GM21515 (cell line): ENCODE measurements around the gene ZNF43.
A peak's percentile ranks its signal among the peaks of the same experiment; 100 is the strongest.
"Not testable (repeated sequence)": the region's sequence is repeated elsewhere in the genome, so short reads cannot be mapped to it uniquely, and the experiment has no call there.

Experiments used
- ATAC-seq: cut with Tn5 transposase; IDR thresholded peaks from one replicate; pipeline ENCODE4 v1.9.1; 2021; ENCODE audit not compliant: unreplicated experiment

ZNF43 gene

DNA sequence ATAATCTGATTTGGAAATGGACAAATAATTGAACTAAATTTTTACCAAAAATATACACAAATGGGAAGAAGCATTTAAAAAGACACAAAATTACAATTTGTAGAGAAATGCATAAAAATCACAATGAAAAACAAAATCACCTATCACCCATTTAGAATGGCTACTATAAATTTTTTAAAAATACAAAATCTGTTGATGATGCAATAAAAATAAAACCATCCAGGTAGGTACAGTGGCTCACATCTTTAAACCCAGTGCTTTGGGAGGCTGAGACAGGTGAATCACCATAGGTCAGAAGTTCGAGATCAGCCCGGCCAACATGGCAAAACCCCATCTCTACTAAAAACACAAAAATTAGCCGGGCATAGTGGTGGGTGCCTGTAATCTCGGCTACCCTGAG, 23.5 kb downstream of the ZNF43 start:
- no peak for ATAC-seq

GRCh38 chr19:21808400-21809000, 27.5 kb downstream of the ZNF43 start:
- ATAC-seq: not testable (repeated sequence)

- ATAC-seq: no peak
Observed at GRCh38 chr19:21789466-21790085, 46.4 kb downstream of the ZNF43 start.

DNA sequence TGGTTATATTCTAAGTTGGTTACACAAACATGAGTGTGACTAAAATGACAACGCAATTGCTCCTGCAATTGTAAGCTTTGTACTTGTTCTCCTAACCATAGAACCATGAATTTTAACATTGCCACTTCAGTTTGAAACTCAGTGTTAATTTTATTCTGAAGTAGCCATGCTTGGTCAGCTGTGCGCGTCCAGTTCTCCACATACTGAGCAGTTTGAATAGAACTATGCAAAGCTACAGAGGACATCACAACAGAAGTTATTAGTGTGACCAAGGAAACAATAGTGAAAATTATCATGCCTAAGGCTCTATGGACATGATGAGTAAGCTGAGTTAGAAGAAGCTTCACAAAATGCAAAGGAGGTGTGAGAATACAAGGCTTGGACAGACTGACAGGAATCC, 49.0 kb downstream of the ZNF43 start:
- no peak for ATAC-seq

DNA sequence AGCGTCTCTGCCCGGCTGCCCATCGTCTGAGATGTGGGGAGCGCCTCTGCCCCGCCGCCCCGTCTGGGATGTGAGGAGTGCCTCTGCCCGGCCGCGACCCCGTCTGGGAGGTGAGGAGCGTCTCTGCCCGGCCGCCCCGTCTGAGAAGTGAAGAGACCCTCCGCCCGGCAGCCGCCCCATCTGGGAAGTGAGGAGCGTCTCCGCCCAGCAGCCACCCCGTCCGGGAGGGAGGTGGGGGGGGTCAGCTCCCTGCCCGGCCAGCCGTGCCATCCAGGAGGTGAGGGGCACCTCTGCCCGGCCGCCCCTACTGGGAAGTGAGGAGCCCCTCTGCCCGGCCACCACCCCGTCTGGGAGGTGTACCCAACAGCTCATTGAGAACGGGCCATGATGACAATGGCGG, 60.2 kb downstream of the ZNF43 start:
- not testable (repeated sequence) for ATAC-seq

DNA sequence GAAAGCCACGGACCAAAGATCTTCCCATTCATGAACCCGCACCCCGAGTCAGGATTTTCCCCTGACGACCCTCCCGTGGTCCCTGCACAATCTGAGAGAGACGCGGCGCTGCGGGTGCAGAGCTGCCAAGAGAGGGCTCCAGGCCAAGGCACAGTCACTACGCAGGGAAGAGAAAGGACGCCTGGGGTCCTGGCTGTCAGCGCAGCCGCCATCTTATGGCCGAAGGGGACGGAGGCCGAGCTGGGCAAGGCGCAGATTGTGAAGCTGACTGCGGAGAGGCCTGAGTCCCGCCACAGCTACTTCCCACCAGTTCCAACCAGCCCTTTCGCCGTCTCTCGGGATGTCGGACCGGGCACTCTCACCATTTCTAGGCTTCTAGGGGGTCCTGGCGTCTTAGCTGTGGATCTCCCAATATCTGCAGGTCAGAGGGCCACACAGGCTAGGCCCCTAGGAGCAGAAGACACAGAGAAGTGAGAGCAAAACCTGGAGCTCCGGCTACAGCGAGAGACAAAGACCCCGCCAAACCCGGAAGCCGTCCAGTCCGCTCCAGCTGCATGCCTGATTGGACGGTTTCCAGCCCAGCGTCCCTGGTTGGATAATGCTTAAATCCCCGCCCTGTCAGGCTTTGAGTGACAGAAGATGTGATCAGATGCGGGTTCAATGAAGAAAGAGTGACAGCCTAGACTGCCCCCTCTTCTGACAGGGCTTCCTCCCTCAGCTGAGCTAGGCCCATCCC, 68.7 kb downstream of the ZNF43 start, which contains the start of gene ZNF100:
Gene ZNF100, minus strand, starts transcription at position 515 of the 736 bp plus-strand sequence. Its CDS starts 150 bp downstream, at position 365.
- peak; percentile 86 for ATAC-seq

GRCh38 chr19:21766705-21767064, 69.3 kb downstream of the ZNF43 start:
- ATAC-seq: peak; percentile 8

DNA sequence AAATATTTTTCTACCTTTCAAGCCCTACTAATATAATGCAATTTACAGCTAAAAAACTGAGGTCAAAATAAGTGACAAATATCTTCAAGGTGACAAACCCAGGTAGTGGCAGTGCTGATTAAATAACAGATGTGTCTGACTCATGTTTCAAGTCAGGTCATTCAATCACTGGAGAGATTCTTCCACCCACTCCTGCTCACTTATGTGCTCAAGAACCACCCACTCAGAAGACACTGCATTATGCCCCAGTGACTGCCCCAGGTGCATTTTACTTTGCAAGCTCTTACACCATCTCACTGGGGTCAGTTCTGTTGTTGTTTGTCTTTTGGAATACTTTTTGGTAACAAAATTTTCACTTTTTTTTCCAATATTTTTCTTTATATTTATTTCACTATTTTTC, 70.8 kb downstream of the ZNF43 start:
- no peak for ATAC-seq

GRCh38 chr19:21761547-21761946, 74.4 kb downstream of the ZNF43 start:
- not testable (repeated sequence) for ATAC-seq

GRCh38 chr19:21758296-21758695, 77.7 kb downstream of the ZNF43 start:
- no peak for ATAC-seq

GRCh38 chr19:21755555-21755954, 80.4 kb downstream of the ZNF43 start:
- ATAC-seq: not testable (repeated sequence)
